Sigmoid colon (tissue), 4 donors: ENCODE results near the gene CCDC148.

Experiments
- CTCF ChIP-seq, 4 experiments: fragments of 450-650 bp in 3 of 4; fragments of 200-600 bp in 1 of 4; IDR thresholded peaks; one replicate each; pipeline ENCODE4 v1.5.1; 2016 to 2019; ENCODE audit warnings: antibody characterized with exemption in 4 of 4, mild to moderate bottlenecking in 3 of 4, moderate library complexity in 2 of 4
- EP300 ChIP-seq, 4 donors: sonication (generic); formaldehyde crosslinking; IDR thresholded peaks; one replicate each; pipeline ENCODE4 v1.6.1; 2017; ENCODE audit warnings: antibody characterized with exemption in 4 of 4
- POLR2A ChIP-seq, 2 donors: fragments of 450-650 bp; IDR thresholded peaks; one replicate each; pipeline ENCODE4 v1.6.1; 2016; ENCODE audit warnings: antibody characterized with exemption in 2 of 2, mild to moderate bottlenecking in 2 of 2, moderate library complexity in 2 of 2
- POLR2AphosphoS5 ChIP-seq, 4 donors: sonication (generic); formaldehyde crosslinking; IDR thresholded peaks; one replicate each; pipeline ENCODE4 v1.6.1; 2017; ENCODE audit warnings: antibody characterized with exemption in 4 of 4

GRCh38 chr2:158495175-158495574 is 38.6 kb upstream of the CCDC148 start:
- TF ChIP-seq POLR2A (IDR thresholded peaks at IDR 0.05) (no peak), POLR2AphosphoS5 (IDR thresholded peaks at IDR 0.05) (no peak), CTCF (IDR thresholded peaks at IDR 0.05) (no peak), EP300 (IDR thresholded peaks at IDR 0.05) (no peak)
